Stomach smooth muscle (tissue), 2 donors: ENCODE data around the gene FAM78A.
A peak's percentile ranks its signal among the peaks of the same experiment; 100 is the strongest.

Source experiments
- H3K27ac ChIP-seq: one replicate; pipeline ENCODE4 v1.7.0; 2013; ENCODE audit warnings: mild to moderate bottlenecking, low read length, inconsistent platforms
- H3K27me3 ChIP-seq, 2 donors: one replicate each; pipeline ENCODE4 v1.7.0; 2013; ENCODE audit warnings: low read length in 2 of 2; ENCODE audit not compliant: insufficient read depth in 2 of 2, control insufficient read depth in 1 of 2
- H3K36me3 ChIP-seq, 2 donors: one replicate each; pipeline ENCODE4 v1.7.0; 2013; ENCODE audit warnings: low read length in 2 of 2; ENCODE audit not compliant: control insufficient read depth in 2 of 2, insufficient read depth in 2 of 2
- H3K4me1 ChIP-seq: one replicate; pipeline ENCODE4 v1.7.0; 2013; ENCODE audit warnings: low read length; ENCODE audit not compliant: control insufficient read depth, insufficient read depth
- H3K4me3 ChIP-seq, 2 donors: one replicate each; pipeline ENCODE4 v1.7.0; 2013; ENCODE audit warnings: low read length in 2 of 2
- H3K9ac ChIP-seq, 2 donors: one replicate each; pipeline ENCODE4 v1.7.0; 2013; ENCODE audit warnings: low read length in 2 of 2, mild to moderate bottlenecking in 1 of 2
- H3K9me3 ChIP-seq, 2 donors: one replicate each; pipeline ENCODE4 v1.7.0; 2013; ENCODE audit warnings: low read length in 2 of 2; ENCODE audit not compliant: control insufficient read depth in 2 of 2
- donor health status: healthy.
- donor health status: Pancreatic carcinoma.

FAM78A gene

GRCh38 chr9:131260751-131261452, 15.4 kb downstream of the FAM78A start:
- peaks cover 8% of the 10 kb centered on the region for H3K4me1 ChIP-seq
- H3K4me3 ChIP-seq, result no peak overlapping the region
- no peaks in the 10 kb centered on the region for H3K27me3 ChIP-seq
- no peaks in the 10 kb centered on the region for H3K9me3 ChIP-seq
- no peaks in the 10 kb centered on the region for H3K36me3 ChIP-seq
- no peak overlapping the region for H3K9ac ChIP-seq
- H3K27ac ChIP-seq, result no peak overlapping the region

- peaks cover 11% of the 10 kb centered on the region for H3K4me1 ChIP-seq
- H3K36me3 ChIP-seq, result no peaks in the 10 kb centered on the region
Observed at GRCh38 chr9:131259916-131260597, 16.3 kb downstream of the FAM78A start.

GRCh38 chr9:131259432-131259898, 16.8 kb downstream of the FAM78A start:
- H3K27ac ChIP-seq, result no peak overlapping the region
- no peaks in the 10 kb centered on the region for H3K36me3 ChIP-seq
- H3K4me3 ChIP-seq, result no peak overlapping the region
- H3K27me3 ChIP-seq, result no peaks in the 10 kb centered on the region
- peaks cover 11% of the 10 kb centered on the region for H3K4me1 ChIP-seq
- no peak overlapping the region for H3K9ac ChIP-seq
- no peaks in the 10 kb centered on the region for H3K9me3 ChIP-seq

More at GRCh38 chr9:131259916-131260597, 16.3 kb downstream of the FAM78A start:
- Histone ChIP-seq H3K27me3 (no peaks in the 10 kb centered on the region), H3K9ac (no peak overlapping the region), H3K9me3 (no peaks in the 10 kb centered on the region), H3K4me3 (no peak overlapping the region), H3K27ac (no peak overlapping the region)

DNA sequence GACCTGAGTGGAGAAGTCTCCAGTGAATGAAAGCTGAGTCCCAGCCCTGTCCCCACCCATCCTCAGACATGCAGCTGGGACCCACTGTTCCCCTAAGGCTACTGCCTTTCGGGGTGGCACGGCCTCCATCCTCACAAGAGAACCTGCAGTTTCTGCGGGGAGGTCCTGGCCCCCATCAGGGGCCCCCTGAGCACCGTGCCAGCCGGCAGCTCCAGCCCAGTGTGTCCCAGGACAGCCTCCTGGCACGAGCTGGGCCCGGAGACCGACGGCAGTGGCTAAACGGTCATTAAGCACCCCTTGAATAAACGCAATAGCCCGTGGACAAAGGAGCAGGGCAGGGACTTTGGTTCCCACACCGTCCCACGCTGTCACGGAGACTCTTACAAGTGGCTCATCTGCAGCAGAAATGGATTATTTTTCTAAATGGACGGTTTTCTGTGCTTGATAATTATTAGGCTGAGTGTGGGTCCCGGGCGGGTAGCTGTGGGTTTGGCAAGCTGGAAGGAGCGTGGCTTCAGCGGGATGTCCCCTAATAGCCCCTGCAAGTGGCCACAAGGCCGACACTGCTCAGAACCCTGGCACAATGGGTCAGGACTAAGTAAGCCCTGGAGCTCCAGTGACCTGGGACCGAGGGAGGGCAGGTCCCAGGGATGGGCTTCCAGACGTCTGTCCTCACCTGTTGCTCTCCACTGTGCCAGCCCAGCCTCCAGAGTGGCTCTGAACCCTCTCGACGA, 17.4 kb downstream of the FAM78A start:
- no peak overlapping the region for H3K9ac ChIP-seq
- H3K27me3 ChIP-seq, result no peaks in the 10 kb centered on the region
- H3K36me3 ChIP-seq, result no peaks in the 10 kb centered on the region
- H3K4me3 ChIP-seq, result no peak overlapping the region
- H3K9me3 ChIP-seq, result no peaks in the 10 kb centered on the region
- peaks cover 11% of the 10 kb centered on the region for H3K4me1 ChIP-seq
- H3K27ac ChIP-seq, result no peak overlapping the region

DNA sequence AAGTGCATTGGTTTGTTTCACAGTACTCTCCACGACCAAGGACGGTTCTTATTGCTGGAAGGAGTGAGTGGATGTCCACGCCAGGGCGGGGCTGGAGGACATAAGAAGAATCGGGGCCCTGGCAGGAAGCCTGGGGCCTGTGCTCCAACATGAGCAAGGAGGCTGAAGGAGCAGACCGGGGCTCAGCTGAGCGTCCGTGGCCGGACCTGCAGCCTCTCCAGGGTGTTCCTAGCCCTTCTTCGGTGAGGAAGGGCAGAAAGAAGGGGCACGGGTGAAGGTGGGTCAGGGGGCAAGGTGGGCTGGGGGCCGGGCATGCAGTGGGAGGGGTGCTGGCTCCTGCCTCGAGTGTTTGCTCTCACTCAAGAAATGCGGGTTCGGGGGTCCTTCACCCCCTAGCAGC, 18.1 kb downstream of the FAM78A start:
- H3K27me3 ChIP-seq, result no peaks in the 10 kb centered on the region
- H3K9ac ChIP-seq, result no peak overlapping the region
- no peaks in the 10 kb centered on the region for H3K36me3 ChIP-seq
- H3K9me3 ChIP-seq, result no peaks in the 10 kb centered on the region
- peaks cover 11% of the 10 kb centered on the region for H3K4me1 ChIP-seq
- H3K4me3 ChIP-seq, result no peak overlapping the region
- H3K27ac ChIP-seq, result no peak overlapping the region

- no peaks in the 10 kb centered on the region for H3K36me3 ChIP-seq
- no peak overlapping the region for H3K4me3 ChIP-seq
- H3K27ac ChIP-seq, result no peak overlapping the region
- peaks cover 11% of the 10 kb centered on the region for H3K4me1 ChIP-seq
- no peaks in the 10 kb centered on the region for H3K27me3 ChIP-seq
- no peak overlapping the region for H3K9ac ChIP-seq
- H3K9me3 ChIP-seq, result no peaks in the 10 kb centered on the region
Observed at GRCh38 chr9:131257266-131258025, 18.9 kb downstream of the FAM78A start.

- no peaks in the 10 kb centered on the region for H3K36me3 ChIP-seq
- no peaks in the 10 kb centered on the region for H3K9me3 ChIP-seq
- peaks cover 11% of the 10 kb centered on the region for H3K4me1 ChIP-seq
- H3K27ac ChIP-seq, result no peak overlapping the region
- peak overlapping the region in 1 of 2 donors; percentile 15 for H3K4me3 ChIP-seq
- H3K27me3 ChIP-seq, result no peaks in the 10 kb centered on the region
- H3K9ac ChIP-seq, result no peak overlapping the region
Observed at GRCh38 chr9:131255676-131256197, 20.6 kb downstream of the FAM78A start.

DNA sequence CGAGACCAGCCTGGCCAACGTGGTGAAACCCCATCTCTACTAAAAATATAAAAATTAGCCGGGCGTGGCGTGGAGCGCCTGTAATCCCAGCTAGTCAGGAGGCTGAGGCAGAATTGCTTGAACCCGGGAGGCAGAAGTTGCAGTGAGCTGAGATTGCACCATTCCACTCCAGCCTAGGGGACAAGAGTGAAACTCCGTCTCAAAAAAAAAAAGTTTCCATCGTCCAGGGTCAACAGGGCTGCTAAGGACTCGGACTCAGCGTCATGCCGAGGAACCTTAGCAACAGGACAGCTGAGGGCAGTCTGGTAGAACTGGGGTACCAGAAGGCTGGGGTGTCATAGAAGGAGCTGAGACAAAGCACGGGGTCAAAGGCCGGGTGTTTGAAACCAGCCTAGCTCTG, 21.7 kb downstream of the FAM78A start:
- Histone ChIP-seq H3K27me3 (no peaks in the 10 kb centered on the region), H3K9me3 (no peaks in the 10 kb centered on the region), H3K36me3 (no peaks in the 10 kb centered on the region), H3K27ac (no peak overlapping the region), H3K4me3 (no peak overlapping the region), H3K4me1 (peaks cover 11% of the 10 kb centered on the region), H3K9ac (no peak overlapping the region)

DNA sequence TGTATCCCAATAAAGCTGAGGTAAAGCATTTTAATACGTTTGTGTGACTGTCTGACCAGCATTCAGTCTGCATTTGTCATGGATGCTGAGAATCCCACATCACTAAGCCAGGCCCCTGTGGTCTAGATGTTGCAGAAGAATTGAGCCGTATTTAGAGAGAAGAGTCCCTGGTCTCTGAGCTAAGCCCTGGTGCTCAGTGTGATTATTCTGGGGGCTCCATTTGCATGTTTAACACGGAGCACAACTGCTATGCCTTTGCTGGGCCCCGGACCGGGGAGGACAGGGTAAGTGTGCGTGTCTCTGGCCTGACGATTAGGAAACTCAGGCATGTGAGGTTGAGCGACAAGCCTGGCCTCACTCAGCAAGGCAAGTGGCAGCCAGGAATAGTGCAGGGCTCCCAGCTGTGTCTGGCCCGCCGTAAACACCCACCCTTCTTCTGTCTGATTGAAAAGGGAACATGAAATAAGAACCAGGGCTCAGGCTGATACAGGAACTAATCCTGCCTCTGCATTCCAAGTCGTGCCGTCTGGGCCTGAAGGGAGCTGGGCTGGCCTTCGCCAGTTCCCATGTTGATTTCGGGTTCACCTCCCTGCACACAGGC, 22.3 kb downstream of the FAM78A start:
- peaks cover 11% of the 10 kb centered on the region for H3K4me1 ChIP-seq
- no peaks in the 10 kb centered on the region for H3K27me3 ChIP-seq
- H3K36me3 ChIP-seq, result no peaks in the 10 kb centered on the region
- H3K27ac ChIP-seq, result no peak overlapping the region
- no peak overlapping the region for H3K9ac ChIP-seq
- no peaks in the 10 kb centered on the region for H3K9me3 ChIP-seq
- H3K4me3 ChIP-seq, result no peak overlapping the region

GRCh38 chr9:131252120-131252519, 24.2 kb downstream of the FAM78A start:
- no peak overlapping the region for H3K9ac ChIP-seq
- no peaks in the 10 kb centered on the region for H3K36me3 ChIP-seq
- H3K4me3 ChIP-seq, result no peak overlapping the region
- H3K9me3 ChIP-seq, result no peaks in the 10 kb centered on the region
- H3K4me1 ChIP-seq, result peaks cover 11% of the 10 kb centered on the region
- H3K27me3 ChIP-seq, result no peaks in the 10 kb centered on the region
- H3K27ac ChIP-seq, result no peak overlapping the region
